GM12891 (cell line): ENCODE results near the gene OR10G3.

ENCODE experiments used
- DNase-seq: peaks from one replicate; pipeline ENCODE4 v3.0.0; 2011; ENCODE audit warnings: low spot score; ENCODE audit not compliant: insufficient read length
- FAIRE-seq: peaks from 2 replicates; lab custom pipeline; 2011; peaks lifted over from hg19 to GRCh38; lab: Jason Lieb, UNC
- PAX5 ChIP-seq: IDR thresholded peaks from 2 replicates; pipeline ENCODE4 v1.6.1; 2011; ENCODE audit warnings: low read length, moderate library complexity, mild to moderate bottlenecking; ENCODE audit not compliant: insufficient read depth, severe bottlenecking
- POLR2A ChIP-seq: IDR thresholded peaks from 2 replicates; pipeline ENCODE4 v1.6.1; 2011; ENCODE audit warnings: low read depth, low read length, control low read depth
- POLR2AphosphoS5 ChIP-seq: IDR thresholded peaks from 2 replicates; pipeline ENCODE4 v1.6.1; 2011; ENCODE audit warnings: low read depth, low read length, control low read depth
- POU2F2 ChIP-seq: IDR thresholded peaks from 2 replicates; pipeline ENCODE4 v1.6.1; 2011; ENCODE audit warnings: low read depth, mild to moderate bottlenecking, control low read depth, low read length, moderate library complexity
- SPI1 ChIP-seq: IDR thresholded peaks from 2 replicates; pipeline ENCODE4 v1.6.1; 2011; ENCODE audit warnings: low read depth, low read length, control low read depth
- TAF1 ChIP-seq: IDR thresholded peaks from 2 replicates; pipeline ENCODE4 v1.6.1; 2011; ENCODE audit warnings: low read depth, low read length, control low read depth

OR10G3 gene

DNA sequence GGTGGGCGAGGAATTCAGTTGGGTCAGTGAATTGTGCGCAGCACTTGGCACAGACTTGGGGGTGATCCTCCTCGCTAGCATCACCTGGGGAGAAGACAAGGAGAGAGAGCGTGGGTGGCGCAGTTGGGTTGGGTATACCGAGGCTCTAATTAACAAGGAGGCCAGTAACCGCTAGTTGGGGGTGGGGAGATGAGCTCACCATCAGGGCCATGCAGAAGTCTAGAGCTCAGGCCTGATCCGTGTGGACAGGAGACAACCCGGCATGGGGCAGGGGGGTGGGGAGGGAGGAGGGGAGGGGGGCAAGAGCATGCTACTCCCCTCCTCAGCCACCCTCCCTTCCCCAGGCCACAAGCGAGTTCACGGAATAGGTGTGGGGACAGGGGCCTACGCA, 54.3 kb downstream of the OR10G3 start:
- no peak for DNase-seq
- FAIRE-seq: no peak
- TF ChIP-seq POU2F2 (no peak), SPI1 (no peak)

DNA sequence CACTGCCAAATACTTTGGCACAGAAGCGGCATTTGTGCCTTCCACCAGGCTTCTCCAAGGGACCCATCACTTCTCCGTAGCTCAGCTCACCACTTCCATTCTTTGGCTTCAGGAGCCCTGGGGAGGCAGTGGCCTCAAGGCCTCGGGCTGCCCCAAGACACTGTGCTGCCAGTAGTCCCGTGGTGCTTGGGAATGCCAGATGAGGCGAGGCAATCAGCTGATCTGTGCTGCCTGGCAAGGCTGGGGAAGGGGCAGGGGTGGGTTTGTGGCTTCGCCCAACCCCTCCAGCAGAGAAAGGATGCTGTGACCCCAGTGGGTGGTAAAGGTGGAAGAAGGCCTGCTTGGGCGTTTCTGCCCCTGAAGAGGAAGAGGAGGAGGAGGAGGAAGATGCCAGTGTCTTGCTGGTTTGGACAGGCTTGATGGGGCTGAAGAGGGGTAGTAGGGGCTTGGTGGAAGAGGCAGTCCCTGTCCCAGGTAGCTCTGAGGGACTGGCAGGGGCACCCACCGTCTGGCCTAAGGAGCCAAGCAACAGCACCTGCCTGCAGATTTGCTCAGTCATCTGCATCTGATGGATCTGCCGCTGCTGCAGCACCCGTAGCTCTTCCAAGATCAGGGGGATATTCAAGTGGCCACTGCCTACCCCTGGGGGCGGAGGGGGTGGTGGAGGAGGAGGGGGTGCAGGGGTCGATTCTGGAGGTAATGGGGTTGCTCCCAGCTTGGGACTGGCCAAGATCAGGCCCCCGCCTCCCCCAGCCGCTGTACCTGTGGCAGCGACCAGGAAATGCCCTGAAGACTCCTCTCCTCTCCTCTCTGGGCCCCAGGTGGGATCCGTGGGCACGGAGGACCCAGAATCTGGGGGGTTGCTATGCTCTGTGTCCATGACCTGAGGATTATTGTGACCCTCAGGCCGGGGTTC, 55.0 kb downstream of the OR10G3 start:
- no peak for FAIRE-seq
- TF ChIP-seq POU2F2 (no peak), SPI1 (no peak), PAX5 (no peak), TAF1 (no peak), POLR2A (no peak), POLR2AphosphoS5 (no peak)
- DNase-seq: no peak

GRCh38 chr14:21523203-21523602, 56.7 kb downstream of the OR10G3 start:
- TF ChIP-seq PAX5 (no peak), POLR2A (no peak), POU2F2 (no peak)
- DNase-seq (no peak), FAIRE-seq (no peak)

GRCh38 chr14:21521501-21521900, 58.4 kb downstream of the OR10G3 start:
- FAIRE-seq (no peak), DNase-seq (no peak)
- TF ChIP-seq POLR2AphosphoS5 (no peak), TAF1 (no peak), POU2F2 (no peak), SPI1 (no peak), POLR2A (no peak), PAX5 (no peak)

DNA sequence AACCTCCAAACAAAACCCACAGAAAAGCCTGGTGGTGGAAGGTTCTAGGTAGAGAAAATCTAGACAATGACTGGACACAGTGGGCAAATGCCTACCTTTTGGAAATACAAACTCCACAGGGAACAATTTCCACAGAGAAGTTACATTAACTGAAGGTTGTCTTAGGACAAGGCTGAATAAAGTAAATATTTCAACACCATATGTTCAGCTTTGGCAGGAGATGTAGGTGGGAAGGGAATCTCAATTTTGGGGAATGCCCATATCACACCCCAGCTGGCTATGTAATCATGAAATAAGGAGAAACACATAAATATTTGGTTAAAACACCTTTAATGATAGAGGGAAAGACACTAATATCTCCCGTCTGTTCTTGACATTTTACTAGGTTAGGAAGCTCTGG, 59.1 kb downstream of the OR10G3 start:
- TF ChIP-seq POLR2AphosphoS5 (no peak), POU2F2 (no peak), POLR2A (no peak), PAX5 (no peak), SPI1 (no peak), TAF1 (no peak)
- FAIRE-seq (no peak), DNase-seq (no peak)

DNA sequence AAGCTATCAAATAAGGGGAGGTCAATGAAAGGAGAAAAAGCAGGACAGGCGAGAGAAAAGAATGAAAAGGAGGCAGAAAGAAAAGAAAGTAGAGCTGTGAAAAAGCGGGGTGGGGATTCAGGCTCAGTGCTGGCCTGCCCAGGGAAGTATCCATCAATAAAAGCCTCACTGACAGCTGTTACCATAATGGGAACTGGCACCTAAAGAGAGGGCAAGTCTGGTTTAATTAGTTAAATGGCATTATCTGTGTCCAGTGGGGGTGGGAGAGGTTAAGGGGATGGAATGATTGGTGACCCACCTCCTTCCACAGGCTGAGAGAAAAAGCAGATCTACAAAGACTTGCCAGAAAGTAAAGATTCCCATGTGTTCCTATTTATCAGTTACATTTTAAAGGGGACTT, 61.2 kb downstream of the OR10G3 start:
- DNase-seq (no peak), FAIRE-seq (no peak)
- no peak for TF ChIP-seq POLR2AphosphoS5
- TF ChIP-seq TAF1: no peak
- no peak for TF ChIP-seq SPI1
- TF ChIP-seq POLR2A: no peak
- no peak for TF ChIP-seq PAX5
- TF ChIP-seq POU2F2: no peak
